Measurements from ENCODE around the gene PMEPA1. TPM values are rescaled to one million over a fixed set of nuclear protein-coding genes. Genes with fewer than 3 reads are reported as not detected.

PMEPA1 gene
- total and polyA plus RNA-seq, 2 donors (not counting 1 experiment from before 2014, with no cell fraction given), result 9.9 to 37.4 TPM

DNA sequence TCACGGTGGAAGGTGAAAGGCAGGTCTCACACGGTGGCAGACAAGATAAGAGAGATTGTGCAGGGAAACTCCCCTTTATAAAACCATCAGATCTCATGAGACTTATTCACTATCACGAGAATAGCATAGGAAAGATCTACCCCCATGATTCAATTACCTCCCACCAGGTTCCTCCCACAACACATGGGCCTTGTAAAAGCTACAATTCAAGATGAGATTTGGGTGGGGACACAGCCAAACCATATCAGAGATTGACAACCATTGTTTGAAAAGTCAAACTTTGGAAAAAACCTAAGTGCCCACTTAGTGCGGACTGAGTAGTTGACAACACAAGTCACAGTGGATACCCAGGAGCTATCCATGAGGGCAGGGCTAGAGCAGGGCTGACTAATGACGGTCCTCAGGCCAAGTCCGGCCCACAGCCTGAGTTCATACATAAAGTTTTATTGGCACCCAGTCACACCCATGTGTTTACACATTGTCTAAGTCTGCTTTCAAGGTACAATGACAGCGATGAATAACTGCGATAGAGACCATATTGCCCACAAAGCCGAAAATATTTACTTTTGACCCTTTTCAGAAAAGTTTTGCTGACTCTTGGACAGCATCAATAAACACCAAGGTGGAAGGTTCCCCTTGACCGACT is 33.8 kb upstream of the PMEPA1 start:
- no peaks in the 10 kb centered on the region for H3K9me3 Mint-ChIP-seq (ENCODE audit: insufficient read depth)
- H3K36me3 ChIP-seq (replicated peaks in 1 of 2; ENCODE audit: control extremely low read depth in 1 of 2, control insufficient read depth in 1 of 2, extremely low read depth in 1 of 2, insufficient read depth in 2 of 2, low read length in 1 of 2), result no peaks in the 10 kb centered on the region
- POLR2A ChIA-PET, result no interaction called here
- H3K27me3 ChIP-seq (replicated peaks in 1 of 4; ENCODE audit: control extremely low read depth in 1 of 4, control insufficient read depth in 3 of 4, insufficient read depth in 4 of 4, low read length in 3 of 4), result peaks cover 0 to 28% (median 6%) of the 10 kb centered on the region in 4 experiments
- TF ChIP-seq, protein P1, sequence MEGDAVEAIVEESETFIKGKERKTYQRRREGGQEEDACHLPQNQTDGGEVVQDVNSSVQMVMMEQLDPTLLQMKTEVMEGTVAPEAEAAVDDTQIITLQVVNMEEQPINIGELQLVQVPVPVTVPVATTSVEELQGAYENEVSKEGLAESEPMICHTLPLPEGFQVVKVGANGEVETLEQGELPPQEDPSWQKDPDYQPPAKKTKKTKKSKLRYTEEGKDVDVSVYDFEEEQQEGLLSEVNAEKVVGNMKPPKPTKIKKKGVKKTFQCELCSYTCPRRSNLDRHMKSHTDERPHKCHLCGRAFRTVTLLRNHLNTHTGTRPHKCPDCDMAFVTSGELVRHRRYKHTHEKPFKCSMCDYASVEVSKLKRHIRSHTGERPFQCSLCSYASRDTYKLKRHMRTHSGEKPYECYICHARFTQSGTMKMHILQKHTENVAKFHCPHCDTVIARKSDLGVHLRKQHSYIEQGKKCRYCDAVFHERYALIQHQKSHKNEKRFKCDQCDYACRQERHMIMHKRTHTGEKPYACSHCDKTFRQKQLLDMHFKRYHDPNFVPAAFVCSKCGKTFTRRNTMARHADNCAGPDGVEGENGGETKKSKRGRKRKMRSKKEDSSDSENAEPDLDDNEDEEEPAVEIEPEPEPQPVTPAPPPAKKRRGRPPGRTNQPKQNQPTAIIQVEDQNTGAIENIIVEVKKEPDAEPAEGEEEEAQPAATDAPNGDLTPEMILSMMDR (IDR thresholded peaks at IDR 0.05), result no peak
- no peak for TF ChIP-seq EZH2 (IDR thresholded peaks at IDR 0.05; ENCODE audit: borderline replicate concordance, insufficient read depth, low read depth, low read length, poor library complexity, severe bottlenecking)
- WGBS (ENCODE audit: insufficient coverage), result 94% methylated on average over 7 of the region's 10 CpGs
- no peak for ATAC-seq (ENCODE audit: low read depth)
- no peaks in the 10 kb centered on the region for H3K9me3 ChIP-seq (ENCODE audit: control extremely low read depth in 1 of 3, control insufficient read depth in 2 of 3, insufficient read depth in 1 of 3, low read length in 2 of 3)
- no peak overlapping the region for H3K4me2 ChIP-seq (replicated peaks; ENCODE audit: low read depth, low read length, poor library complexity, severe bottlenecking)
- H3K27me3 Mint-ChIP-seq, result peaks cover 34% of the 10 kb centered on the region
- CTCF ChIA-PET, result interaction anchor here (0.5 kb wide), 1 partner anchor 498 kb away, joined by 3 read pairs; no protein-coding TSS in a partner anchor
- no peak for DNase-seq
- no peak overlapping the region for H3K27ac Mint-ChIP-seq
- H3K4me1 ChIP-seq (ENCODE audit: control insufficient read depth in 2 of 2, insufficient read depth in 2 of 2, low read length in 2 of 2), result peaks cover 4 to 5% of the 10 kb centered on the region in 2 donors
- no peak overlapping the region for H3K27ac ChIP-seq (ENCODE audit: low read length in 2 of 2)
- no peak overlapping the region for H2AFZ ChIP-seq (ENCODE audit: insufficient read depth, low read depth, low read length, poor library complexity, severe bottlenecking)
- intact Hi-C loops (cut with micrococcal nuclease), result no loop called here
- no peaks in the 10 kb centered on the region for H3K79me2 ChIP-seq (ENCODE audit: control insufficient read depth, insufficient read depth, low read length)
- no peaks in the 10 kb centered on the region for H4K20me1 ChIP-seq (ENCODE audit: control insufficient read depth, insufficient read depth, low read length, poor library complexity, severe bottlenecking)
- peaks cover 4% of the 10 kb centered on the region for H3K4me1 Mint-ChIP-seq
- H3K9ac ChIP-seq (ENCODE audit: low read length), result no peak overlapping the region
- no peak overlapping the region for H3K4me3 Mint-ChIP-seq
- no peak overlapping the region for H3K4me3 ChIP-seq (ENCODE audit: control extremely low read depth in 1 of 5, extremely low read depth in 1 of 5, insufficient read depth in 1 of 5, low read depth in 2 of 5, low read length in 4 of 5)

DNA sequence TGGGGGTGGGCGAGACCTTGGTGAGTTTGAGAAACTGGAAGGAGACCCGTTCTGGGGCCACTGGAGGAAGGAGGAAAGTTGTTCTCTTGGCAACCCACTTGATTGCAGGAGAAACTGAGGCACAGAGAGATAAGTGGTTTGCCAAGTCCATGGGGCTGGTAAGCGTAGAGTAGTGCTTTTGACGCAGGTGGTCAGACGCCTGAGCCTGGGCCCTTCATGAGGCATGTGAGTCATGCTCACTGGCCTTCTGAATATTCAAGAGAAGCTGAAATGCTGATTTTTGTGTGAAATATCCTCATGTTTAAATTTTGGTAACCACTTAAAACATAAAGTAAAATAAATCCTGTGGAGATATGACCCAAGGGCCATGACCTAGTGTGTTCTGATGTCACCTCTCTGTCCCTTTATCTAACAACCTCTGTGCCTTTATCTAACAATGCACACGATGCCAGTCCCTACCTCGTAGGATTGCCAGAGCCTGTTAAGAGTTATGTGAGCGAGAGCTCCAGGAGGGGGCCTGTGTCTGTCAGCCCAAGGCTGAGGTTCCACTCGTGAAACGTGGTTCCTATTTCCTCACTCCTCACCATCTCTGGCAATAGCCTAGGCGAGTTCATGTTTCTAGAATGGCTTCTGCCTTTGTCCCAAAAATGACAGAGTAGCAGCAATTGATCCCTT is 32.8 kb upstream of the PMEPA1 start:
- no peaks in the 10 kb centered on the region for H3K79me2 ChIP-seq (ENCODE audit: control insufficient read depth, insufficient read depth, low read length)
- no peak overlapping the region for H3K4me3 ChIP-seq (ENCODE audit: control extremely low read depth in 1 of 5, extremely low read depth in 1 of 5, insufficient read depth in 1 of 5, low read depth in 2 of 5, low read length in 4 of 5)
- WGBS (ENCODE audit: insufficient coverage), result 80% methylated on average over 6 of the region's 11 CpGs

More for the DNA sequence above, 32.8 kb upstream of the PMEPA1 start:
- Histone ChIP-seq H3K4me2 (replicated peaks; ENCODE audit: low read depth, low read length, poor library complexity, severe bottlenecking) (no peak overlapping the region), H4K20me1 (ENCODE audit: control insufficient read depth, insufficient read depth, low read length, poor library complexity, severe bottlenecking) (no peaks in the 10 kb centered on the region), H3K27me3 (replicated peaks in 1 of 4; ENCODE audit: control extremely low read depth in 1 of 4, control insufficient read depth in 3 of 4, insufficient read depth in 4 of 4, low read length in 3 of 4) (peaks cover 0 to 19% (median 2%) of the 10 kb centered on the region in 4 experiments), H3K36me3 (replicated peaks in 1 of 2; ENCODE audit: control extremely low read depth in 1 of 2, control insufficient read depth in 1 of 2, extremely low read depth in 1 of 2, insufficient read depth in 2 of 2, low read length in 1 of 2) (no peaks in the 10 kb centered on the region), H3K4me1 (ENCODE audit: control insufficient read depth in 2 of 2, insufficient read depth in 2 of 2, low read length in 2 of 2) (no peaks in the 10 kb centered on the region), H3K27ac (ENCODE audit: low read length in 2 of 2) (no peak overlapping the region), H3K9me3 (ENCODE audit: control extremely low read depth in 1 of 3, control insufficient read depth in 2 of 3, insufficient read depth in 1 of 3, low read length in 2 of 3) (no peaks in the 10 kb centered on the region), H3K9ac (ENCODE audit: low read length) (no peak overlapping the region), H2AFZ (ENCODE audit: insufficient read depth, low read depth, low read length, poor library complexity, severe bottlenecking) (no peak overlapping the region)
- H3K4me1 Mint-ChIP-seq, result no peaks in the 10 kb centered on the region
- intact Hi-C loops (cut with micrococcal nuclease), result no loop called here
- DNase-seq, result no peak
- ChIA-PET CTCF (no interaction called here), POLR2A (no interaction called here)
- H3K27me3 Mint-ChIP-seq, result peaks cover 29% of the 10 kb centered on the region
- no peak overlapping the region for H3K27ac Mint-ChIP-seq
- no peak overlapping the region for H3K4me3 Mint-ChIP-seq
- no peaks in the 10 kb centered on the region for H3K9me3 Mint-ChIP-seq (ENCODE audit: insufficient read depth)
- no peak for TF ChIP-seq EZH2 (IDR thresholded peaks at IDR 0.05; ENCODE audit: borderline replicate concordance, insufficient read depth, low read depth, low read length, poor library complexity, severe bottlenecking)
- TF ChIP-seq, protein P1 (IDR thresholded peaks at IDR 0.05), result no peak
- ATAC-seq (ENCODE audit: low read depth), result no peak
